ENCODE data around the gene LDLRAD3. TPM values are rescaled to one million over a fixed set of nuclear protein-coding genes. Genes with fewer than 3 reads are reported as not detected.

LDLRAD3 gene
- total RNA-seq, 1 experiment from 2014 or later = not detected

GRCh38 chr11:36265793-36266628, 322.1 kb downstream of the LDLRAD3 start:
- Histone ChIP-seq H3K4me3 (ENCODE audit: low read length) (no peak overlapping the region), H4K20me1 (ENCODE audit: insufficient read depth, low read depth, low read length) (no peaks in the 10 kb centered on the region), H3K4me2 (ENCODE audit: low read depth, low read length, poor library complexity, severe bottlenecking) (no peak overlapping the region), H3K9me3 (ENCODE audit: low read length) (no peaks in the 10 kb centered on the region), H2AFZ (ENCODE audit: low read length) (no peak overlapping the region), H3K79me2 (ENCODE audit: low read length) (no peaks in the 10 kb centered on the region), H3K4me1 (ENCODE audit: low read length) (no peaks in the 10 kb centered on the region), H3K36me3 (ENCODE audit: insufficient read depth, low read length) (no peaks in the 10 kb centered on the region), H3K9ac (ENCODE audit: low read length) (no peak overlapping the region), H3K27ac (ENCODE audit: low read length) (no peak overlapping the region), H3K9me2 (replicated peaks; ENCODE audit: insufficient read depth, low read length) (no peaks in the 10 kb centered on the region), H3K27me3 (ENCODE audit: low read length) (no peaks in the 10 kb centered on the region)
- DNase-seq = peak; percentile 88

DNA sequence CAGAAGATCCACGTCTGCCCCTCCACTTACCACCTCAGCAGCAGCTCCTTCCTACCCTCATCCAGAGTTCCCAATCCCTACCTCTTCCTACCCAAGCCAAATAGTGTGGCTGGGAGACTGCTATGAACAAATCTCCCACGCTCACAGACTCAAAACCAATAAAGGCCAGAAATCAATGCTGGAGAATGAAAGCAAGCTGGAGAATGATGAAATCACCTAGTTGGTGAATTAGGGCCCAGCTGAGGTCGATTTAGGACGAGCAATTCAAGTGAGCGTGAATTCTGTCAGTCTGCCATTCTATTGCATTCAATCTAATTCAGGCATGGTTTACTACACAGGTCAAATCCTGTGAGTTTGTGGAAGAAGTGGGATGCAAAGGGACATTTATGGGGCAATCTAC, 322.9 kb downstream of the LDLRAD3 start:
- H3K27me3 ChIP-seq (ENCODE audit: low read length) = no peaks in the 10 kb centered on the region
- no peak overlapping the region for H2AFZ ChIP-seq (ENCODE audit: low read length)
- H3K4me2 ChIP-seq (ENCODE audit: low read depth, low read length, poor library complexity, severe bottlenecking) = no peak overlapping the region
- no peak overlapping the region for H3K9ac ChIP-seq (ENCODE audit: low read length)
- H3K9me2 ChIP-seq (replicated peaks; ENCODE audit: insufficient read depth, low read length) = no peaks in the 10 kb centered on the region
- H3K9me3 ChIP-seq (ENCODE audit: low read length) = no peaks in the 10 kb centered on the region
- no peaks in the 10 kb centered on the region for H3K4me1 ChIP-seq (ENCODE audit: low read length)
- H3K4me3 ChIP-seq (ENCODE audit: low read length) = no peak overlapping the region
- H3K27ac ChIP-seq (ENCODE audit: low read length) = no peak overlapping the region
- no peaks in the 10 kb centered on the region for H3K79me2 ChIP-seq (ENCODE audit: low read length)
- no peaks in the 10 kb centered on the region for H3K36me3 ChIP-seq (ENCODE audit: insufficient read depth, low read length)
- H4K20me1 ChIP-seq (ENCODE audit: insufficient read depth, low read depth, low read length) = no peaks in the 10 kb centered on the region
- no peak for DNase-seq

DNA sequence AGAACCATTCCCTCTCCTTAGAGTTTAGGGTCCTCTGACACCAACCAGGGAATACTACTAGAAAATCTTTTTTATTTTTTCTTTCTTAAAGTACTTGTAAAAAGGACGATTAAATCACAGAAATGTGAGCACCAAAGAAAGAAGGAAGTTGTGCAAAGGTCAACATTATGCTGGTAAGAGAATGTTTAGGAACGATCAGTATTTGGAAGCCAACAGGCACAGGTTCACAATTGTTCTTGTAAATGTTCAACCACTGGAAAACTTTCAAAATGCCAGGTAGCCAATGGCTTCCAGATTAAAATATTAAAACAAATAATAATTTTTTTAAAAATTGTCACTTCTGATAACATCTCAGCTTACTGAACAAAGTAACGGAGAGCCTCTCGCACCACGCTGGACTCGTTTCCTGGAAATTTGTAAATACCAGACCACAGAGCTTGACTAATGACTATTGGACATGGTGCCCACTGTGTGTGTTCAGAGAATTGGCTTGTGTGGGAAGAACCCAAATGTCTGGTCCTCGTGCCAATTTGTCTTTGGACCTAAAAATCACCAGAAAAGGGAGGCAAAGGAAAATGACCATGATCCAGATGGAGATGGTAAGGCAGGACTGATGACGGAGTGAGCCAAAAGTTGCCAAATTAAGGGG, 324.6 kb downstream of the LDLRAD3 start:
- no peaks in the 10 kb centered on the region for H3K4me1 ChIP-seq (ENCODE audit: low read length)

DNA sequence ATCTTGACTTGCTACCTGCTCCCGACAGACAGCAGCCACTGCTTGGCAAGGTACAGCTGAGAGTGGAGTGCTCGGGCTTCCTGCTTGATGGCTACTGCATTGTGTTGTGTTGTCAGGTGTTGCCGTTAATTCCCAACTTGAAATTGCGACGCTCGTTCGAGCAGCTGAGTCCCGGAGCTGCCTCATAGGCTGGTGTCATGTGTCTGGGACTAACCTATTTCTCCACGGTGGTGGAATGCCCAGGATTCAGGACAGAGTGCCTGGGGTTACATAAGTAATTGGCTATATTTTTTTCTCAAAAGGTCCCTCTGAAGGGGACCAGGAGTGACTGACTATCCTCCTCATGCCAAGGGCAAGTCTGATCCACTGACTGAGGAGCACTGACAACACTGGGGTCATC, 326.8 kb downstream of the LDLRAD3 start:
- Histone ChIP-seq H3K79me2 (ENCODE audit: low read length) (no peaks in the 10 kb centered on the region), H3K36me3 (ENCODE audit: insufficient read depth, low read length) (no peaks in the 10 kb centered on the region), H3K27ac (ENCODE audit: low read length) (no peak overlapping the region), H4K20me1 (ENCODE audit: insufficient read depth, low read depth, low read length) (no peaks in the 10 kb centered on the region), H3K4me1 (ENCODE audit: low read length) (no peaks in the 10 kb centered on the region), H2AFZ (ENCODE audit: low read length) (no peak overlapping the region), H3K4me3 (ENCODE audit: low read length) (no peak overlapping the region), H3K9me2 (replicated peaks; ENCODE audit: insufficient read depth, low read length) (no peaks in the 10 kb centered on the region), H3K27me3 (ENCODE audit: low read length) (no peaks in the 10 kb centered on the region), H3K9ac (ENCODE audit: low read length) (no peak overlapping the region), H3K9me3 (ENCODE audit: low read length) (no peaks in the 10 kb centered on the region), H3K4me2 (ENCODE audit: low read depth, low read length, poor library complexity, severe bottlenecking) (no peak overlapping the region)
- DNase-seq = no peak

More for the DNA sequence above, 324.6 kb downstream of the LDLRAD3 start:
- Histone ChIP-seq H3K36me3 (ENCODE audit: insufficient read depth, low read length) (no peaks in the 10 kb centered on the region), H3K4me3 (ENCODE audit: low read length) (no peak overlapping the region), H3K79me2 (ENCODE audit: low read length) (no peaks in the 10 kb centered on the region), H2AFZ (ENCODE audit: low read length) (no peak overlapping the region), H3K9me2 (replicated peaks; ENCODE audit: insufficient read depth, low read length) (no peaks in the 10 kb centered on the region), H3K4me2 (ENCODE audit: low read depth, low read length, poor library complexity, severe bottlenecking) (no peak overlapping the region), H4K20me1 (ENCODE audit: insufficient read depth, low read depth, low read length) (no peaks in the 10 kb centered on the region), H3K27ac (ENCODE audit: low read length) (no peak overlapping the region), H3K9me3 (ENCODE audit: low read length) (no peaks in the 10 kb centered on the region), H3K27me3 (ENCODE audit: low read length) (no peaks in the 10 kb centered on the region), H3K9ac (ENCODE audit: low read length) (no peak overlapping the region)
- no peak for DNase-seq

DNA sequence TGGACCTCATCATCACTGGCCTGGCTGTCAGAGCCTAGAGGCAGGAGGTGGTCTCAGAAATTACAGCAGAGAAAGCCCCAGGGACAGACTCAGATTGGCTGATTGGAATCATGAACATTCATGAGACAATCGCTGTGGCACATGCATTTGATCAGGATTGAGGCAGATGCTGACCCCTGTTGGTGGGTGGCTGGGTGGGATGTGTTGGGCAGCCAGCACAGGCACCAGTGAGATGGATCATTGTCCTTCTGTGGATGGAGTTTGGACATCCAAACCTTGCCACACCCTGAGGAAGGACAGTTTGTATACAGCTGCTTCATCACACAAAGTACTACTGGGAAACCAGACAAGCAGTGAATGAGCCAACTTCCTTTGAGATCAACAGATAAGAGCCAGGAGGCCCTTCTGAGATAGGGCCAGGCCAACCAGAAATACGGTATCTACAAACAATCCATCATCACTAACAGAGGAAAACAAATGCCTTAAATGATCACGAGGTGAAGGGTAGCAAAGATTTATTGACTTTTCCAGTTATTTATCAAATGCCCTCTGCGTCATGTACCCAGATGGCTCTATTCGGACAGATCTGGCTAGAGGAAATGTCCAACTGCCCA, 328.0 kb downstream of the LDLRAD3 start:
- H3K27ac ChIP-seq (ENCODE audit: low read length) = no peak overlapping the region
- H4K20me1 ChIP-seq (ENCODE audit: insufficient read depth, low read depth, low read length) = no peaks in the 10 kb centered on the region
- no peaks in the 10 kb centered on the region for H3K9me2 ChIP-seq (replicated peaks; ENCODE audit: insufficient read depth, low read length)
- H3K36me3 ChIP-seq (ENCODE audit: insufficient read depth, low read length) = no peaks in the 10 kb centered on the region
- H3K79me2 ChIP-seq (ENCODE audit: low read length) = no peaks in the 10 kb centered on the region
- H3K4me3 ChIP-seq (ENCODE audit: low read length) = no peak overlapping the region
- no peaks in the 10 kb centered on the region for H3K27me3 ChIP-seq (ENCODE audit: low read length)
- no peak for DNase-seq
- H3K4me2 ChIP-seq (ENCODE audit: low read depth, low read length, poor library complexity, severe bottlenecking) = no peak overlapping the region
- no peak overlapping the region for H3K9ac ChIP-seq (ENCODE audit: low read length)
- H3K9me3 ChIP-seq (ENCODE audit: low read length) = no peaks in the 10 kb centered on the region
- no peaks in the 10 kb centered on the region for H3K4me1 ChIP-seq (ENCODE audit: low read length)
- H2AFZ ChIP-seq (ENCODE audit: low read length) = no peak overlapping the region

- Histone ChIP-seq H3K4me2 (ENCODE audit: low read depth, low read length, poor library complexity, severe bottlenecking) (no peak overlapping the region), H4K20me1 (ENCODE audit: insufficient read depth, low read depth, low read length) (no peaks in the 10 kb centered on the region), H3K9me2 (replicated peaks; ENCODE audit: insufficient read depth, low read length) (no peaks in the 10 kb centered on the region), H3K27me3 (ENCODE audit: low read length) (no peaks in the 10 kb centered on the region), H3K36me3 (ENCODE audit: insufficient read depth, low read length) (no peaks in the 10 kb centered on the region), H3K9ac (ENCODE audit: low read length) (no peak overlapping the region), H3K27ac (ENCODE audit: low read length) (no peak overlapping the region), H3K9me3 (ENCODE audit: low read length) (no peaks in the 10 kb centered on the region), H3K4me3 (ENCODE audit: low read length) (no peak overlapping the region), H3K79me2 (ENCODE audit: low read length) (no peaks in the 10 kb centered on the region), H2AFZ (ENCODE audit: low read length) (no peak overlapping the region), H3K4me1 (ENCODE audit: low read length) (no peaks in the 10 kb centered on the region)
- no peak for DNase-seq
Observed at GRCh38 chr11:36273110-36273509, 329.2 kb downstream of the LDLRAD3 start.

DNA sequence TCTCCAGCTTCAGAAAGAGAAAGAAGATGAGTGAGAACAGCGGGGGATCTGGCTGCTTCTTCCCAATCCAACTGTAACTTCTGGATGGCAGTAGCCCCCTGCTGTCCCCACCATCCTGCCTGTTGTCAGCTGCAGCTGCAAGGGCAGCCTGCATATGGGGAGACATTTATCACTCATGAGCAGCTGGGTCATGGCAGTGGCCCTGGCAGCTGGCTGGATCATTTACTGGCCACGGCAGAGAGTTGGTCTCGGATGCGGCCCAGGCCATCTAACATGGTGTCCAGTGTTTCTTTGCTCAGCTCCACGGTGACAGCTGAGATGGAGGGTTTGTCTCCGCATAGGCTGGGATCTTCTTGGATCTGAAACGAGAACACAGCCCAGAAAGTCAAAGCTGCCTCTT, 330.6 kb downstream of the LDLRAD3 start:
- Histone ChIP-seq H3K4me2 (ENCODE audit: low read depth, low read length, poor library complexity, severe bottlenecking) (no peak overlapping the region), H3K9ac (ENCODE audit: low read length) (no peak overlapping the region), H2AFZ (ENCODE audit: low read length) (no peak overlapping the region), H3K27ac (ENCODE audit: low read length) (no peak overlapping the region), H3K36me3 (ENCODE audit: insufficient read depth, low read length) (no peaks in the 10 kb centered on the region), H3K9me3 (ENCODE audit: low read length) (no peaks in the 10 kb centered on the region), H4K20me1 (ENCODE audit: insufficient read depth, low read depth, low read length) (no peaks in the 10 kb centered on the region), H3K9me2 (replicated peaks; ENCODE audit: insufficient read depth, low read length) (no peaks in the 10 kb centered on the region), H3K27me3 (ENCODE audit: low read length) (no peaks in the 10 kb centered on the region), H3K4me1 (ENCODE audit: low read length) (no peaks in the 10 kb centered on the region), H3K79me2 (ENCODE audit: low read length) (no peaks in the 10 kb centered on the region), H3K4me3 (ENCODE audit: low read length) (no peak overlapping the region)
- no peak for DNase-seq

DNA sequence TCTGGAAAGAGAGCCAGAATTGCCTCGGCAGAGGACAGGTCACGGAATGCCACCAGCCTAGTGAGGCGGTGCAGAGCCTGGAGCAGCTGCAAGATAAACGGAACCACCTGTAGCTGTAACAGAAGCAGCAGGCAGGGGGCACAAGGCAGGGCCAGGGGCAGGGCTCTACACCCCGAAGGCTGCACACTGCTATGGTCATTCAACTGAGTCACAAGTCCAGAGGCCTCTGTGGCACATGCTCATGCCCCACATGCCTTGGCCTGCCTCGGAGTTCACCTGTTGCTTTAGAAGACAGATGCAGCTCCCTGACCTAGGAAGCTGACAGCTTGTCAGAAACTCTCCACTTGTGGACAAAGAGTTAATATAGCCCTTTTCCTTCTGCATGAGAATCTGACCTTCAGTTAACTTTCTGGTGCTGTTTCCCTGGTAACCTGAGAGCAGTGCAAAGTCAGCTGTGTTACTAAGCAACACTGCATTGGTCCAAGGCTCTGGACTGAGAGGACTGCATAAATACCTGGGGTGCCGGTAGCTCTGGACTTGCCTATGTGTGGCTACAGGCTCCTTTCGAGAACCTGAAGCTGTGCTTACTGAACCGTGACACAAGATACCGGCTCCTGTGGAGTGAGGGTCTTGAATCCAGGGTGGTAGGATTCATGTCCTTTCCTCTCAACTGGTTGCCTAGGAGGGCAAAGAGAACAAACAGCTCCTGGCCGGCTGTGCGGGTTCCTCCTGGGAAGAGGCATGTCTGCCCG, 334.8 kb downstream of the LDLRAD3 start:
- no peaks in the 10 kb centered on the region for H3K9me2 ChIP-seq (replicated peaks; ENCODE audit: insufficient read depth, low read length)
- H3K9me3 ChIP-seq (ENCODE audit: low read length) = no peaks in the 10 kb centered on the region; the same call in 1 of the 2 replicates
- H3K27me3 ChIP-seq (ENCODE audit: low read length) = no peaks in the 10 kb centered on the region
- no peak overlapping the region for H3K9ac ChIP-seq (ENCODE audit: low read length)
- H4K20me1 ChIP-seq (ENCODE audit: insufficient read depth, low read depth, low read length) = no peaks in the 10 kb centered on the region
- DNase-seq = no peak
- H3K27ac ChIP-seq (ENCODE audit: low read length) = no peak overlapping the region
- H3K36me3 ChIP-seq (ENCODE audit: insufficient read depth, low read length) = no peaks in the 10 kb centered on the region
- H3K79me2 ChIP-seq (ENCODE audit: low read length) = peaks cover 15% of the 10 kb centered on the region; the same call in 1 of the 2 replicates
- H3K4me3 ChIP-seq (ENCODE audit: low read length) = no peak overlapping the region
- no peak overlapping the region for H2AFZ ChIP-seq (ENCODE audit: low read length)
- no peak overlapping the region for H3K4me2 ChIP-seq (ENCODE audit: low read depth, low read length, poor library complexity, severe bottlenecking)
- H3K4me1 ChIP-seq (ENCODE audit: low read length) = no peaks in the 10 kb centered on the region

Data from Karpas-422 (cell line).